ENCODE data around the gene RAPGEF5.

DNA sequence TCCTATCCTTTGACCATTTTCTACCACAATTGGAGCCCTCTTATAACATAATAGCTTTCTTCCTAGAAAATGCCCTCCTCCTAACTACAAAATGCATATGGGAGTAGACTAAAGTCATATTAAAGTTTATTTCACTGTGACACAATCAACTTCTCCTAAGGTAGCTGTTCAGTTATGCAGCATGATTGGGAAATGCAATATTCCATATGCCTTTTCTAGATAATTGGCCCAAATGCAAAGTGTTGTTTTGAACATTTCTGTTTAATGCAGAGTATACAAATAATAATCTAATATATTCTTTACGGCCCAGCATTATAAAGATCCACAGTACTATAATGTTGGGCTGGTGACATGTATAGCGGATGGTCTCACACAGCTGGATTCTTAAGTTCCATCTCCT is 205.1 kb downstream of the RAPGEF5 start:
- TF ChIP-seq, protein P1, sequence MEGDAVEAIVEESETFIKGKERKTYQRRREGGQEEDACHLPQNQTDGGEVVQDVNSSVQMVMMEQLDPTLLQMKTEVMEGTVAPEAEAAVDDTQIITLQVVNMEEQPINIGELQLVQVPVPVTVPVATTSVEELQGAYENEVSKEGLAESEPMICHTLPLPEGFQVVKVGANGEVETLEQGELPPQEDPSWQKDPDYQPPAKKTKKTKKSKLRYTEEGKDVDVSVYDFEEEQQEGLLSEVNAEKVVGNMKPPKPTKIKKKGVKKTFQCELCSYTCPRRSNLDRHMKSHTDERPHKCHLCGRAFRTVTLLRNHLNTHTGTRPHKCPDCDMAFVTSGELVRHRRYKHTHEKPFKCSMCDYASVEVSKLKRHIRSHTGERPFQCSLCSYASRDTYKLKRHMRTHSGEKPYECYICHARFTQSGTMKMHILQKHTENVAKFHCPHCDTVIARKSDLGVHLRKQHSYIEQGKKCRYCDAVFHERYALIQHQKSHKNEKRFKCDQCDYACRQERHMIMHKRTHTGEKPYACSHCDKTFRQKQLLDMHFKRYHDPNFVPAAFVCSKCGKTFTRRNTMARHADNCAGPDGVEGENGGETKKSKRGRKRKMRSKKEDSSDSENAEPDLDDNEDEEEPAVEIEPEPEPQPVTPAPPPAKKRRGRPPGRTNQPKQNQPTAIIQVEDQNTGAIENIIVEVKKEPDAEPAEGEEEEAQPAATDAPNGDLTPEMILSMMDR (IDR thresholded peaks at IDR 0.05 in 8 of 11, conservative IDR thresholded peaks at IDR 0.05 in 3 of 11) = no peak
- no peak for TF ChIP-seq POLR2A (IDR thresholded peaks at IDR 0.05)
